Adrenal gland (tissue), 12 donors: ENCODE results near the gene CASP1. TPM values are rescaled to one million over a fixed set of nuclear protein-coding genes. Genes with fewer than 3 reads are reported as not detected.
"Not testable (repeated sequence)": the region's sequence is repeated elsewhere in the genome, so short reads cannot be mapped to it uniquely, and the experiment has no call there.

Experiments
- DNase-seq, 7 donors: peaks; one replicate each; pipeline ENCODE4 v3.0.0-alpha.2; 2019 to 2020
- H3K27ac ChIP-seq, 5 donors: fragments of 200-600 bp; sonication (generic) in 4 of 5; 1 replicate in 3 of 5; 2 replicates in 2 of 5; pipeline versions ENCODE4 v1.5.1 to v1.8.0; 2016 to 2020; ENCODE audit warnings: mild to moderate bottlenecking in 1 of 5
- H3K27me3 ChIP-seq: fragments of 200-600 bp; 2 replicates; pipeline ENCODE4 v1.8.0; 2021
- H3K36me3 ChIP-seq, 2 donors: fragments of 200-600 bp; replicated peaks in 1 of 2; 1 replicate in 1 of 2; 2 replicates in 1 of 2; pipeline versions ENCODE4 v1.5.1 to v1.8.0; 2018 to 2022
- H3K4me1 ChIP-seq, 2 donors: fragments of 200-600 bp; replicated peaks in 1 of 2; 1 replicate in 1 of 2; 2 replicates in 1 of 2; pipeline versions ENCODE4 v1.5.1 to v1.8.0; 2018 to 2021
- H3K4me3 ChIP-seq, 4 donors: fragments of 200-600 bp; sonication (generic) in 3 of 4; one replicate each; pipeline ENCODE4 v1.5.1; 2016 to 2018
- H3K9me3 ChIP-seq, 3 donors: fragments of 200-600 bp; sonication (generic) in 1 of 3; replicated peaks in 1 of 3; 1 replicate in 2 of 3; 2 replicates in 1 of 3; pipeline versions ENCODE4 v1.5.1 to v1.8.0; 2016 to 2021
- CTCF ChIP-seq, 6 experiments: fragments of 450-650 bp in 4 of 6; fragments of 200-600 bp in 2 of 6; sonication (generic) in 1 of 6; IDR thresholded peaks; 1 replicate in 5 of 6; 2 replicates in 1 of 6; pipeline versions ENCODE4 v1.5.1 to v1.8.0; 2016 to 2021; ENCODE audit warnings: antibody characterized with exemption in 6 of 6, mild to moderate bottlenecking in 2 of 6, moderate library complexity in 1 of 6
- POLR2A ChIP-seq, 2 donors: fragments of 450-650 bp; IDR thresholded peaks; one replicate each; pipeline ENCODE4 v1.6.1; 2017; ENCODE audit warnings: antibody characterized with exemption in 2 of 2, mild to moderate bottlenecking in 2 of 2, moderate library complexity in 1 of 2
- WGBS, 4 donors: extraction: QIAGEN DNeasy Blood & Tissue Kit in 2 of 4; methylation state at CpG; one replicate each; pipeline versions ENCODE4 v1.1.5 to v1.1.7; 2013 to 2017; 5-methylcytosine and 5-hydroxymethylcytosine counted together
- intact Hi-C, 2 donors: fragments of 100-400 bp; cut with DNase I; formaldehyde crosslinking; loops; one replicate each; pipeline versions ENCODE4 v1.14.1 to v1.15.0; 2022 to 2023
- polyA plus RNA-seq, 3 donors: library from polyadenylated mRNA; stranded (reverse); fragments of 200-250 nt in 2 of 3; fragments of 350-450 nt in 1 of 3; fragmentation: Illumina TruSeq in 1 of 3; extraction: RNeasy Lipid Tissue Mini Kit (QIAGEN cat#74804) in 1 of 3; gene quantifications; one replicate each; pipeline ENCODE4 v1.2.3, GENCODE V29; 2013 to 2014
- total RNA-seq, 9 donors: library from RNA; depleted of rRNA in 4 of 9; stranded (reverse); fragments of >200 nt in 4 of 9; fragments of 120-200 nt in 1 of 9; fragmentation: NEBNext Ultra II Directional in 1 of 9; extraction: Animal tissue kit (Norgen Biotek cat#: 25700) in 1 of 9; gene quantifications; one replicate each; pipeline versions ENCODE4 v1.1.0 to v1.2.4, GENCODE V29; 2013 to 2023
- donor health status: healthy with polysubstance abuse.
- donor health status: Bipolar disorder and iron deficiency.
- donor health status: DM: yes; HTN: yes; CAD: no.
- donor health status: DM: no; HTN: no; CAD: no.
- donor health status: DM: no; HTN: no; CAD: no.
- donor health status: DM: yes; HTN: yes; CAD: no.

CASP1 gene
- total and polyA plus RNA-seq, 12 donors, result 6.1 to 31.4 (median 16.7) TPM

- H3K27ac ChIP-seq, result no peak overlapping the region
- 79 to 87% (median 85%) methylated on average over 2 of the region's 2 CpGs for WGBS, 4 donors
- no peaks in the 10 kb centered on the region for H3K36me3 ChIP-seq
- TF ChIP-seq CTCF (IDR thresholded peaks at IDR 0.05), result no peak
- TF ChIP-seq POLR2A (IDR thresholded peaks at IDR 0.05), result no peak
- intact Hi-C loops, result no loop called here
- H3K4me3 ChIP-seq, result no peak overlapping the region
- no peaks in the 10 kb centered on the region for H3K27me3 ChIP-seq
- no peak for DNase-seq
- H3K4me1 ChIP-seq, result no peaks in the 10 kb centered on the region
- H3K9me3 ChIP-seq, result no peaks in the 10 kb centered on the region
These were observed 39.2 kb upstream of the CASP1 start for GRCh38 chr11:105074166-105074530.

GRCh38 chr11:105073456-105074165 lies 38.7 kb upstream of the CASP1 start:
- no peak for DNase-seq
- Histone ChIP-seq H3K4me1 (no peaks in the 10 kb centered on the region), H3K27me3 (no peaks in the 10 kb centered on the region), H3K9me3 (no peaks in the 10 kb centered on the region), H3K27ac (no peak overlapping the region), H3K4me3 (no peak overlapping the region), H3K36me3 (no peaks in the 10 kb centered on the region)
- intact Hi-C loops, result no loop called here
- WGBS, 4 donors, result 53 to 82% (median 76%) methylated on average over 1 of the region's 1 CpG
- TF ChIP-seq CTCF (IDR thresholded peaks at IDR 0.05) (no peak), POLR2A (IDR thresholded peaks at IDR 0.05) (no peak)

GRCh38 chr11:105072080-105072479 lies 37.1 kb upstream of the CASP1 start:
- intact Hi-C loops, H3K9me3 ChIP-seq, H3K36me3 ChIP-seq, H3K4me3 ChIP-seq, DNase-seq, H3K27me3 ChIP-seq, H3K4me1 ChIP-seq, H3K27ac ChIP-seq: not testable (repeated sequence)
- 45 to 88% (median 64%) methylated on average over 1 of the region's 2 CpGs; no CpG with 5 or more reads in 1 of the 4 donors for WGBS, 4 donors

- no peaks in the 10 kb centered on the region for H3K9me3 ChIP-seq
- WGBS, 4 donors, result 70 to 82% (median 76%) methylated on average over 4 of the region's 4 CpGs
- DNase-seq, result no peak
- H3K36me3 ChIP-seq, result no peaks in the 10 kb centered on the region
- no peaks in the 10 kb centered on the region for H3K27me3 ChIP-seq
- no peaks in the 10 kb centered on the region for H3K4me1 ChIP-seq
- H3K4me3 ChIP-seq, result no peak overlapping the region
- no peak overlapping the region for H3K27ac ChIP-seq
- TF ChIP-seq POLR2A (IDR thresholded peaks at IDR 0.05), result no peak
- TF ChIP-seq CTCF (IDR thresholded peaks at IDR 0.05), result no peak
- intact Hi-C loops, result no loop called here
These were observed 36.3 kb upstream of the CASP1 start for GRCh38 chr11:105071089-105071732.

GRCh38 chr11:105070306-105070705 lies 35.4 kb upstream of the CASP1 start:
- H3K36me3 ChIP-seq, result no peaks in the 10 kb centered on the region
- H3K27ac ChIP-seq, result no peak overlapping the region
- no peaks in the 10 kb centered on the region for H3K9me3 ChIP-seq
- no peak overlapping the region for H3K4me3 ChIP-seq
- H3K27me3 ChIP-seq, result no peaks in the 10 kb centered on the region
- H3K4me1 ChIP-seq, result no peaks in the 10 kb centered on the region
- DNase-seq, result no peak
- intact Hi-C loops, result no loop called here
- WGBS, 4 donors, result 75 to 89% (median 84%) methylated on average over 4 of the region's 4 CpGs
- no peak for TF ChIP-seq POLR2A (IDR thresholded peaks at IDR 0.05)
- TF ChIP-seq CTCF (IDR thresholded peaks at IDR 0.05), result no peak

GRCh38 chr11:105069749-105070148 lies 34.8 kb upstream of the CASP1 start:
- H3K27ac ChIP-seq, H3K4me1 ChIP-seq, H3K4me3 ChIP-seq, H3K27me3 ChIP-seq, intact Hi-C loops, H3K9me3 ChIP-seq, H3K36me3 ChIP-seq, DNase-seq: not testable (repeated sequence)
- WGBS, 4 donors, result 0 to 92% (median 65%) methylated on average over 1 to 2 of the region's 2 CpGs

- H3K36me3 ChIP-seq, intact Hi-C loops, DNase-seq, H3K27me3 ChIP-seq, H3K27ac ChIP-seq, H3K4me3 ChIP-seq, H3K9me3 ChIP-seq, H3K4me1 ChIP-seq: not testable (repeated sequence)
- 60 to 67% (median 63%) methylated on average over 9 of the region's 9 CpGs for WGBS, 4 donors
These were observed 28.4 kb upstream of the CASP1 start for GRCh38 chr11:105063245-105063941.
